Panc1 (cell line): ENCODE data around the gene DOCK3. TPM values are rescaled to one million over a fixed set of nuclear protein-coding genes. Genes with fewer than 3 reads are reported as not detected.
A peak's percentile ranks its signal among the peaks of the same experiment; 100 is the strongest.

Experiments used
- ATAC-seq: fragments of 200-7000 bp; cut with Tn5 transposase; 2 replicates; pipeline ENCODE4 v1.9.1; 2020; ENCODE audit warnings: mild to moderate bottlenecking, moderate library complexity
- BruUV-seq: library from RNA; stranded (reverse); fragments of 400-500 nt; replicated peaks from 2 replicates; lab custom pipeline; 2021; lab: Mats Ljungman, UMichigan
- CTCF ChIA-PET: fragments of 300-600 bp; sonication (Branson Sonifier 250); formaldehyde crosslinking; loops from one replicate; lab custom pipeline; 2022; ENCODE audit warnings: antibody characterized with exemption; lab: Charles Lee
- POLR2A ChIA-PET: fragments of 300-600 bp; sonication (Branson Sonifier 250); formaldehyde crosslinking; loops from one replicate; lab custom pipeline; 2022; ENCODE audit warnings: antibody characterized with exemption; lab: Charles Lee
- DNase-seq: peaks from one replicate; pipeline ENCODE4 v3.0.0-alpha.2; 2010; ENCODE audit warnings: low read depth, low spot score
- H3K27ac ChIP-seq: 2 replicates; pipeline ENCODE4 v1.5.1; 2011; ENCODE audit warnings: mild to moderate bottlenecking, low read length, inconsistent platforms
- H3K27me3 ChIP-seq: fragments of 200-500 bp; sonication (Bioruptor generic); 2 replicates; pipeline ENCODE4 v1.6.0; 2014; ENCODE audit warnings: low read length, inconsistent platforms; ENCODE audit not compliant: control insufficient read depth, insufficient read depth
- H3K36me3 ChIP-seq: fragments of 200-500 bp; sonication (Bioruptor generic); 2 replicates; pipeline ENCODE4 v1.5.1; 2014; ENCODE audit warnings: inconsistent platforms, mild to moderate bottlenecking, low read length, moderate library complexity; ENCODE audit not compliant: control insufficient read depth, insufficient read depth
- H3K4me1 ChIP-seq: 2 replicates; pipeline ENCODE4 v1.5.1; 2011; ENCODE audit warnings: inconsistent platforms, mild to moderate bottlenecking, low read length, moderate library complexity; ENCODE audit not compliant: control insufficient read depth, insufficient read depth
- H3K4me3 ChIP-seq, 2 experiments: 2 replicates each; pipeline ENCODE4 v1.5.1; 2011 to 2012; ENCODE audit warnings: low read depth in 2 of 2, low read length in 2 of 2, mild to moderate bottlenecking in 2 of 2, inconsistent platforms in 1 of 2, moderate library complexity in 1 of 2
- H3K9me3 ChIP-seq: fragments of 200-500 bp; sonication (Bioruptor generic); 2 replicates; pipeline ENCODE4 v1.5.1; 2014; ENCODE audit warnings: low read depth, mild to moderate bottlenecking, inconsistent platforms, low read length, moderate library complexity; ENCODE audit not compliant: control insufficient read depth, insufficient read depth
- POLR2AphosphoS5 ChIP-seq: IDR thresholded peaks from 2 replicates; pipeline ENCODE4 v1.6.1; 2012; ENCODE audit warnings: mild to moderate bottlenecking, low read depth, low read length, moderate library complexity
- SIN3A ChIP-seq: IDR thresholded peaks from 2 replicates; pipeline ENCODE4 v1.6.1; 2012; ENCODE audit warnings: low read depth, mild to moderate bottlenecking, low read length, moderate library complexity, borderline replicate concordance; ENCODE audit not compliant: insufficient read depth
- TCF7L2 ChIP-seq: IDR thresholded peaks from 2 replicates; pipeline ENCODE4 v1.6.1; 2011; ENCODE audit warnings: mild to moderate bottlenecking, low read depth, low read length, inconsistent platforms
- in situ Hi-C: cut with HindIII; loops from 2 replicates; pipeline ENCODE4 v1.10.0; 2016; ENCODE audit warnings: low sequenced_read_pairs, low pct_unique_long_range_greater_than_20kb
- intact Hi-C: fragments of 100-400 bp; cut with micrococcal nuclease; formaldehyde crosslinking; loops from one replicate; pipeline ENCODE4 v1.10.0; 2022; ENCODE audit not compliant: unreplicated experiment
- total RNA-seq: library from RNA; stranded (reverse); gene quantifications from one replicate; pipeline ENCODE4 v1.2.1, GENCODE V29; 2021; ENCODE audit not compliant: unreplicated experiment
- TF ChIP-seq, protein P1 (sequence below), 2 experiments: IDR thresholded peaks; 2 replicates each; pipeline ENCODE4 v1.6.1; 2011 to 2012; ENCODE audit warnings: low read depth in 2 of 2, control low read depth in 1 of 2, low read length in 1 of 2, mild to moderate bottlenecking in 1 of 2, moderate library complexity in 1 of 2; ENCODE audit not compliant: insufficient read depth in 1 of 2
- TF ChIP-seq, protein P2 (sequence below): fragments of 450-650 bp; IDR thresholded peaks from 2 replicates; pipeline ENCODE4 v1.5.1; 2017; ENCODE audit warnings: mild to moderate bottlenecking

DOCK3 gene
- total RNA-seq, 1 experiment from 2014 or later, result 0.21 TPM

DNA sequence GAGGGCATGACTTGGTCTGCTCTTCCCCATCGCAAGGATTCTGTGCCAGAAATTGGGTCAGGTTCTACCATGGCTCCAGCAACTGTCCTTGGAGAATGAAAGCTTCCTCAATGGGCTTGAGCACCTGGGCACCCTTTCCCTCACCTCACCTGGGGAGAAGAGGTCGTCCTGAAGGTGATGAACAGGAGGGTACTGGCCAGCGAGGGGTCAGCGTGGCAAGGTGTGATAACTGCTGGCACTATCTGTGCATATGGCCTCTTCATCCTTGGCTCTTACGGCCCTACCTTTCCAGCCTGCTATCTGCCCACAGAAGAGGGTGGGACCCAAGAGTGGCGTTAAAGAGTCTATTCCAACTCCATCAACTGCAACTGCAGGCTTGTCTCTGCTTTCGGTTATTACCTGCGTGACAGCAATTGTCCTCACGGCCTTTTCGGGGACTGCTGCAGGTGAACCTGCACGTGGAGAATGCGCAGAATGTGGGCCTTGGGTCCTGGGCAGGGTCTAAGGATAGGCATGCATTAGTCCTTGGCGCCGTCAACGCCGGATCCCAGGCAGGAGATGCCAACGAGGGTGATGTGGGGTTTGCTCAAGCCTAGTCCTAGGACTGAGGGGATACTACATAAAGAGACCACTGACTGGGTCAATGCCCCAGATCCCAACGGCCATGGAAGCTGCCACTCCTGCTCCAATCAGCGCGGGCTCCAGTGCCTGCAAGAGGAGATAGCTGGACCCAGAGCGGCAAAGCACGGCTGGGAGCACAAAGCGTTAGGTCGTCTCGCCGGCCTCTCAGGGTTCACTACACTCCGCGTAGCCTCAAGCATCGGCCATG, 715.7 kb downstream of the DOCK3 start:
- ChIA-PET POLR2A (no interaction called here), CTCF (no interaction called here)
- in situ Hi-C loops, result no loop called here
- ATAC-seq (peak; percentile 39), DNase-seq (no peak)
- Histone ChIP-seq H3K27me3 (no peaks in the 10 kb centered on the region), H3K4me1 (peaks cover 33% of the 10 kb centered on the region), H3K4me3 (peak overlapping the region; percentile 26 to 47), H3K9me3 (no peaks in the 10 kb centered on the region), H3K27ac (peak overlapping the region; percentile 77), H3K36me3 (peaks cover 14% of the 10 kb centered on the region)
- BruUV-seq, result no TSS peak
- TF ChIP-seq SIN3A, result no peak
- TF ChIP-seq TCF7L2, result no peak
- TF ChIP-seq POLR2AphosphoS5, result no peak
- TF ChIP-seq, protein P1, sequence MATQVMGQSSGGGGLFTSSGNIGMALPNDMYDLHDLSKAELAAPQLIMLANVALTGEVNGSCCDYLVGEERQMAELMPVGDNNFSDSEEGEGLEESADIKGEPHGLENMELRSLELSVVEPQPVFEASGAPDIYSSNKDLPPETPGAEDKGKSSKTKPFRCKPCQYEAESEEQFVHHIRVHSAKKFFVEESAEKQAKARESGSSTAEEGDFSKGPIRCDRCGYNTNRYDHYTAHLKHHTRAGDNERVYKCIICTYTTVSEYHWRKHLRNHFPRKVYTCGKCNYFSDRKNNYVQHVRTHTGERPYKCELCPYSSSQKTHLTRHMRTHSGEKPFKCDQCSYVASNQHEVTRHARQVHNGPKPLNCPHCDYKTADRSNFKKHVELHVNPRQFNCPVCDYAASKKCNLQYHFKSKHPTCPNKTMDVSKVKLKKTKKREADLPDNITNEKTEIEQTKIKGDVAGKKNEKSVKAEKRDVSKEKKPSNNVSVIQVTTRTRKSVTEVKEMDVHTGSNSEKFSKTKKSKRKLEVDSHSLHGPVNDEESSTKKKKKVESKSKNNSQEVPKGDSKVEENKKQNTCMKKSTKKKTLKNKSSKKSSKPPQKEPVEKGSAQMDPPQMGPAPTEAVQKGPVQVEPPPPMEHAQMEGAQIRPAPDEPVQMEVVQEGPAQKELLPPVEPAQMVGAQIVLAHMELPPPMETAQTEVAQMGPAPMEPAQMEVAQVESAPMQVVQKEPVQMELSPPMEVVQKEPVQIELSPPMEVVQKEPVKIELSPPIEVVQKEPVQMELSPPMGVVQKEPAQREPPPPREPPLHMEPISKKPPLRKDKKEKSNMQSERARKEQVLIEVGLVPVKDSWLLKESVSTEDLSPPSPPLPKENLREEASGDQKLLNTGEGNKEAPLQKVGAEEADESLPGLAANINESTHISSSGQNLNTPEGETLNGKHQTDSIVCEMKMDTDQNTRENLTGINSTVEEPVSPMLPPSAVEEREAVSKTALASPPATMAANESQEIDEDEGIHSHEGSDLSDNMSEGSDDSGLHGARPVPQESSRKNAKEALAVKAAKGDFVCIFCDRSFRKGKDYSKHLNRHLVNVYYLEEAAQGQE (IDR thresholded peaks at IDR 0.05; ENCODE audit: insufficient read depth in 1 of 2, low read depth in 2 of 2, low read length in 1 of 2), result no peak
- intact Hi-C loops, result no loop called here

DNA sequence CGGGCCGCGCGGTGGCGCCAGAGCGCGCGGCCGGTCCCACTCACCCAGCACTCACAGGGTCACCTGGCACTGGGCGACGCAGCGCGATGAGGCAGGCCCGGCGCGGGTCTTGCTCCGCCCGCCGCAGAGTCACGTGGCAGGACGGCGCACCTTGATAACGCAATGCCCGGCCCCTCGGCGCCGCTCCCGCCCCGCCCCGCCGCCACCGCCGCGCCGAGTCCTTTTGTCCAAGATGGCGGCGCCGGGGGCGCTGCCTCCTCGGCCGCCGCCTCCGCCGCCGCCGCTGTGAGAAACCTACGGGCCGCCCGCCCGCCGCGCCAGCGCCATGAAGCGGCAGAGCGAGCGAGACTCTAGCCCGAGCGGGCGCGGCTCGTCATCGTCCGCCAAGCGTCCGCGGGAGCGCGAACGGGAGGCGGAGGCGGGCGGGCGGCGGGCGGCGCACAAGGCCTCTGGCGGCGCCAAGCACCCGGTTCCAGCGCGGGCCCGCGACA, 716.4 kb downstream of the DOCK3 start, which contains the start of gene RBM15B:
RBM15B (plus strand) TSS at position 211 of the 491 bp plus-strand sequence; CDS start at position 326, 115 bp downstream.
- Histone ChIP-seq H3K4me1 (peaks cover 33% of the 10 kb centered on the region), H3K9me3 (no peaks in the 10 kb centered on the region), H3K27me3 (no peaks in the 10 kb centered on the region), H3K36me3 (peaks cover 14% of the 10 kb centered on the region), H3K4me3 (peak within 1 kb of the TSS; percentile 57 to 62), H3K27ac (peak within 1 kb of the TSS; percentile 77)
- DNase-seq, result peak; percentile 71
- in situ Hi-C loops, result no loop called here
- CTCF ChIA-PET, result no interaction called here
- BruUV-seq, result no TSS peak
- POLR2A ChIA-PET, result no interaction called here
- TF ChIP-seq SIN3A, result 0 out of 2 replicates have a peak, but pooled peaks have one; percentile 29
- TF ChIP-seq POLR2AphosphoS5, result peak; percentile 51; the same call in 1 of the 2 replicates
- TF ChIP-seq TCF7L2, result no peak
- TF ChIP-seq, protein P2, sequence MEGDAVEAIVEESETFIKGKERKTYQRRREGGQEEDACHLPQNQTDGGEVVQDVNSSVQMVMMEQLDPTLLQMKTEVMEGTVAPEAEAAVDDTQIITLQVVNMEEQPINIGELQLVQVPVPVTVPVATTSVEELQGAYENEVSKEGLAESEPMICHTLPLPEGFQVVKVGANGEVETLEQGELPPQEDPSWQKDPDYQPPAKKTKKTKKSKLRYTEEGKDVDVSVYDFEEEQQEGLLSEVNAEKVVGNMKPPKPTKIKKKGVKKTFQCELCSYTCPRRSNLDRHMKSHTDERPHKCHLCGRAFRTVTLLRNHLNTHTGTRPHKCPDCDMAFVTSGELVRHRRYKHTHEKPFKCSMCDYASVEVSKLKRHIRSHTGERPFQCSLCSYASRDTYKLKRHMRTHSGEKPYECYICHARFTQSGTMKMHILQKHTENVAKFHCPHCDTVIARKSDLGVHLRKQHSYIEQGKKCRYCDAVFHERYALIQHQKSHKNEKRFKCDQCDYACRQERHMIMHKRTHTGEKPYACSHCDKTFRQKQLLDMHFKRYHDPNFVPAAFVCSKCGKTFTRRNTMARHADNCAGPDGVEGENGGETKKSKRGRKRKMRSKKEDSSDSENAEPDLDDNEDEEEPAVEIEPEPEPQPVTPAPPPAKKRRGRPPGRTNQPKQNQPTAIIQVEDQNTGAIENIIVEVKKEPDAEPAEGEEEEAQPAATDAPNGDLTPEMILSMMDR, result peak; percentile 92
- TF ChIP-seq, protein P1 (IDR thresholded peaks at IDR 0.05; ENCODE audit: insufficient read depth in 1 of 2, low read depth in 2 of 2, low read length in 1 of 2), result no peak
- intact Hi-C loops, result no loop called here
- ATAC-seq, result peak; percentile 94
